NCI-H510A treated with DMSO at 0.1 percent for 48 hours (cell line): Measurements from ENCODE around the gene EID2B.

Experiments
- DNase-seq: peaks from one replicate; lab custom pipeline; 2025; lab: John Stamatoyannopoulos, UW

EID2B gene

GRCh38 chr19:39498798-39499642 lies 33.6 kb downstream of the EID2B start, which contains the start of gene DLL3:
Gene DLL3, plus strand, starts transcription at chr19:39498947. Its CDS starts 28 bp downstream, at chr19:39498975.
- peak; percentile 70 for DNase-seq

GRCh38 chr19:39497996-39498797 lies 34.5 kb downstream of the EID2B start:
- peak; percentile 72 for DNase-seq

GRCh38 chr19:39497701-39497995 lies 35.0 kb downstream of the EID2B start:
- peak; percentile 72 for DNase-seq

- DNase-seq, result no peak
Observed at GRCh38 chr19:39496063-39496462, 36.6 kb downstream of the EID2B start.

GRCh38 chr19:39494661-39495060 lies 38.0 kb downstream of the EID2B start:
- DNase-seq, result no peak

- no peak for DNase-seq
Observed at GRCh38 chr19:39492788-39493187, 39.9 kb downstream of the EID2B start.

GRCh38 chr19:39492225-39492624 lies 40.4 kb downstream of the EID2B start:
- no peak for DNase-seq

GRCh38 chr19:39489756-39490155 lies 42.9 kb downstream of the EID2B start:
- DNase-seq, result no peak

GRCh38 chr19:39483141-39483540 lies 49.5 kb downstream of the EID2B start:
- no peak for DNase-seq

- no peak for DNase-seq
Observed at GRCh38 chr19:39481676-39482075, 51.0 kb downstream of the EID2B start.

- no peak for DNase-seq
Observed at GRCh38 chr19:39481229-39481545, 51.5 kb downstream of the EID2B start.
